LNCAP (cell line): ENCODE data around the gene ALPG.

Experiments used
- CTCF ChIP-seq: fragments of 450-650 bp; IDR thresholded peaks from 2 replicates; pipeline ENCODE4 v1.5.1; 2017; ENCODE audit warnings: mild to moderate bottlenecking

ALPG gene

GRCh38 chr2:232418466-232419244, 12.0 kb downstream of the ALPG start:
- TF ChIP-seq CTCF: no peak

DNA sequence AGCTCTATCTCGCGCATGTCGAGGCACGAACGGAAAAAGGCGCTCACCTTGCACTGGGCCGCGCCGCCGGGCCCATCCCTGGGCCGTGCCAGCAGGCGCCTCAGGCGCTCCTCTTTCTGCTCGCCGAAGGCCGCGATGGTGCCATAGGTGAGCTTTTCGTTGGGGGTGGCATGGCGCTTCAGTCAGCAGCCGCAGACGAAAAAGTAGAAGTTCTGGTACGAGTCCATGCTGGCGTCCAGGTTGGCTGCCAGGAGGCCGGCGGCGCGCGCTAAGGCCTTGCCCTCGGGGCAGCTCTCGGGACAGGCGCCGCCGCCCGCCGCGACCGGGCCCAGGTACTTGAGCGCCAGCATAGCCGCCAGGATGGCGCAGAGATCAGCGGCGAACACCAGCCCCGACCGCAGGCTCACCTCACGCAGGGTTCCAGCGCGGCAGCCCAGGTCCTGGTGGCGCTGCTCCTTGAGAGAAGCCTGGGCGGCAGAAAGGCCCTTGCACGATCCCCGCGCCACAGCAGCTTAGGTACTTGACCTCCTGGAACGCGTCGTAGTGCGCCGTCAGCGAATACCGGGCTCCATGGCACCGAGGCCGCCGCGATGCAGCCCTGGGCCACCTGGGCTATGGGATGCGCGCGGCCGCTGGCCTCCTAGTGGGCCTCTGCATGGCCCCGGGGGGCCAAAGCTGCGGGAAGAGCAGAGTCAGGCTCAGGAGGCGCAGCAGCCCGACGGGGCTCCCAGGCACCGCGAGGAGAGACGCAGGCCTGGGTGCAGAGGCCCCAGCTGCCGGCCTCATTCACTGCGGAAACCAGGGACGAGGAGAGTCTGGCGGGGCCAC, 12.8 kb downstream of the ALPG start:
- TF ChIP-seq CTCF: no peak

GRCh38 chr2:232420073-232420454, 13.4 kb downstream of the ALPG start:
- no peak for TF ChIP-seq CTCF

DNA sequence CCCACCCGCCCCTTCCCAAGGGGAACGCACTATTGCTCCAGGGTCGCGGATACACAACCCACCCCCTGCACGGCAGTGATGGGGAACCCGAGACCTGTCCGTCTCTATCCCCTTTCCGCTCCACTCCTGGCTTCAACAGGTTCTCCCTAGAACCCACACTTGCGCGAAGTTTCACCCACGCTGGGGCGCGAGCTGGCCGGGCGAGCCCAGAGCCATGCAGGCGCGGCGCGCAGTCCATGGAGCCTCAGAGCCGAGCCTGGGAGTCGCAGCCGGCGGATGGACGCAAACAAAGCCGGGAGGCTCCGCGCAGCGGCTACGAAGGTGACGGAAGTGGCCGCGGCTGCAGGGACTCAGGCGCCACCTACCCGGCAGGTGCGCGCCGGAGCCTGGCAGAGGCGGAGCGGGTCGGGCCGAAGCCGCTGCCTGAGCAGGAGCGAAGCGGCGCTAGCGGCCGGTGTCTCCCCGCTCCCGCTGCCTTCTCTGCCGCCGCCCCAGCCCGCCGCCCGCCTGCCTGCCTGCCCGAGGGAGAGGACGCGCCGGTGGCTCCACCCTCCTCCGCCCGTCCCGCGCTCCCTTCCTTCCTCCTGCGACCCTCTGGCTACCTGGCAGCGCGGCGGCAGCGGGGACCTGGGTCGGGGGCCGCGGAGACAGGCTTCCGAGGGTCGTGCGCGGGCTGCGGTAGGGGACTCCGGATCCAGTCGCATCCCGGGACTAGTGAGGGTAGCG, 14.0 kb downstream of the ALPG start:
- no peak; the same call in 1 of the 2 replicates for TF ChIP-seq CTCF

- TF ChIP-seq CTCF: no peak
Observed at GRCh38 chr2:232421189-232421785, 14.6 kb downstream of the ALPG start.

DNA sequence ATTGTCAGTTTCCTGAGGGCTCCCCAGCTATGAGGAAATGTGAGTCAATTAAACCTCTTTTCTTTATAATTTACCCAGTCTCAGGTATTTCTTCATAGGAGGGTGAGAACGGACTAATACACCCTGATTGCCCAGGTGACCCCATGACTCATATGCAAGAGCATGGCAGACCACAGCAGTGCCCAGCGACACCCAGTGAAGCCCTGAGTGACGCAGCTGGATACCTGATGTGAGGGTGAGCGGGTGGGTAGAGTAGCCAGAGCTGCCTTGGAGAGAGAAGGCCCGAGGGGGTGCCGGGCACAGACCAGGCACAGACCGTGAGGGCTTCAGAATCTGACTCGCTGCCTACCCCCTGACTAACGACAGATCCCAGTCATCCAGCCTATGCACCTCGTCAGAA, 15.4 kb downstream of the ALPG start:
- TF ChIP-seq CTCF: no peak
